CD4-positive, alpha-beta T cell treated with Interferon alpha-2 for 1 hour (primary cell): ENCODE measurements around the gene SIX2.

Experiments used
- DNase-seq, 2 donors: peaks; one replicate each; pipeline ENCODE4 v3.0.0-alpha.2; 2020 to 2022

Gene SIX2

DNA sequence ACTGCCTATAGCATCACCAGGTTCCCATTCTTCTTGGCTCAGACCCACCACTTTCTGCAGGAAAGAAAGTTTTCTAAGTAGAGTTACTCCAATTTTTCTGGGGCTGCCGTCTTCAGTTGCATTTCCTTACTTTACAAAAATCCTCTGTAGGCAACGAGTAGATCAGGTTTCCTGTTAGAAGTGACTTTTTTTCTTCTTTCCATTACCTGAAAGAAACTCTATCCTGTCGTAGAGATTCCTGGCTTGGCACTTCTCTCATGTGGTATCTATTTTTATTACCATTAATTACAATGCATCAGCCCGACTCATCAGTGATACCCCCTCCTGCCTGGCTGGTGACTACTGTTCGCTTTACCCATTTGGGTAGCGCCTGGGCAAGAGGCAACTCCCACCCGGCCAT, 5.6 kb upstream of the SIX2 start:
- DNase-seq = no peak

DNA sequence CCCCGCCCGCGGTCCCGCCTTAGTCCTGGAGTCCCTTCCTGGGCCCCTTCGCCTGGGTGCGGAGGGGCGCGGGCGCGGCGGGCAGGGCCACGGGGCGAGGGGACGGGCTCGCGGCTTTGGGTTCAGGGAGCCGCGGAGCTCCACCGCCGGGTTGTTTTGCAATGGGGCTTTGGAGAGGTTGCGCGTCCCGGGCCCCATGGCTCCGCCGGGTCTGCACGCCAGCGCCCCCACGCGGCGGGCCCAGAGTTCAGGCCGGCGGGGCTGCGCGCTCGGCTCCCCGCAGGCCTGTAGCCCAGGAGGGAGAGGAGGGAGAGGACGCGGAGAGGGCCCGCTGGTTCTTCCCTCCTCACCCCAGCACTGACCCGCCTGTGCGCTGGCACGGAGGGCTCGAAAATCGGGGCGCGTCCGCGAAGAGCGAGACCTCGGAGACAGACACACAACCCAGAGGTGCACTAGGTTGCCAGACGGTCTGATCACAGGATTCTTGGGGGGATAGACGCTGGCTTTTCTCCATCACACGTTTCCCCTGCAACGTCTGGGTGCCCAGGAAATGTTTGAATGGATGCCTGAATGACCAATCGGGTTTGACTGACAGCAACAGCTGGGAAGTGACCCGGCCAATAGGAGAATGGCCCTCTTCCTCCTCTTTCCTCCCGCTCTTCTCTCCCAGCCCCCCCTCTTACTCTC, 4.9 kb upstream of the SIX2 start:
- no peak for DNase-seq

DNA sequence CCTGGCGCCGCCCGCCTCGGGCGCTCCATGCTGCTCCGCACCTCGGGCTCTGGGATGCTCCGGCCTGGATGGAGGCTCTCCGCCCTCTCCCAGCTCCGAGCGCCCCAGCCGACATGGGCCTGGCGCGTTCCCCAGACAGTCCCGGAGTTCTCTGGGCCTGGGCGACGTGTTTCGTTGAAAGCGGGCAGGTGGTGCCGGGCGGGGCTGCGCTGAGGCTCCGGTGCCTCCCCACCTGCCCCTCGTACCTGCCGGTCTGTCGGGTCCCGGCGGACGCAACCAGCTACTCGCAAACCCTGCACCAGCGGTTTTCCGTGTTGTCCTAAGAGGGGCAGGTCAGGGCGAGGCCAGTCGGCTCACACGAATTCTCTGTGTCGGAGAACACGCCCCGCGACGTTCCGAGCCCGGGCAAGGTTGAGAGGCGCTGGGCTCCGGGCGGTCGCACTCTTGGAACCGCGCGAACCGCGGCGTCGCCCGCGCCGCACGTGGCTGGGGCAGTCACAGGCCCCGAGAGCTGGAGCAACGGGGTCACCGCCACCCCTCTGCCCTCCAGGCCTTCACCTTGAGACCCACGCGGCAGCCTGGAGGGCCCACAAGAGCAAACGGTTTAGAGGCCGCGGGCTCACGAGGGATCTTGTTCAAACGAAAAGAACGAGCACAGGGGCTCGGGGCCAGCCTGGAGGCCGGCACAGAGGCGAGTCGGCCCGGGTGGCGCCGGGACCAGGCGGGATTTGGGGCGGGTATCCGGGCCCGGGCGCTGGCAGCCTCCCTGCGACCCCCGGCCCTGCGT, 4.2 kb upstream of the SIX2 start:
- DNase-seq = no peak

DNA sequence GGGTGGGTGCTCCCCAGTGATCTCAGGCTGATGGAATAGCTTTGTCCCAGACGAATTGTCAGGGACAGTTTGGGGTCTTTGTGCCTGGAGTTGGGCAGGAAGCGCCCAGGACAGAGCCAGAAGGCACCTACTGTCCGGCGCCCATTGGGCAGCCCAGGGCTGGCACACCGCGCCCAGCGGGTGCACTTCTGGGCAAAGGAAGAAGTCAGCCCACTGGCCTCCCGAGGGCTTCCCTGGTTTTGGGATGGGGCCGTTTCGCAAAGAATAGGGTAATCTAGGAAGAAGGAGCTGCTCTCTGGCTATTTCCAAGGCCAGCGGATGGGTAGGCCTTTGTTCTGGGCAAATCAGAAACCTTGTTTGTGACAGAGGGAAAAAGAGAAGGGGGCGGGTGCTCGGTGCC, 3.5 kb upstream of the SIX2 start:
- no peak for DNase-seq

DNA sequence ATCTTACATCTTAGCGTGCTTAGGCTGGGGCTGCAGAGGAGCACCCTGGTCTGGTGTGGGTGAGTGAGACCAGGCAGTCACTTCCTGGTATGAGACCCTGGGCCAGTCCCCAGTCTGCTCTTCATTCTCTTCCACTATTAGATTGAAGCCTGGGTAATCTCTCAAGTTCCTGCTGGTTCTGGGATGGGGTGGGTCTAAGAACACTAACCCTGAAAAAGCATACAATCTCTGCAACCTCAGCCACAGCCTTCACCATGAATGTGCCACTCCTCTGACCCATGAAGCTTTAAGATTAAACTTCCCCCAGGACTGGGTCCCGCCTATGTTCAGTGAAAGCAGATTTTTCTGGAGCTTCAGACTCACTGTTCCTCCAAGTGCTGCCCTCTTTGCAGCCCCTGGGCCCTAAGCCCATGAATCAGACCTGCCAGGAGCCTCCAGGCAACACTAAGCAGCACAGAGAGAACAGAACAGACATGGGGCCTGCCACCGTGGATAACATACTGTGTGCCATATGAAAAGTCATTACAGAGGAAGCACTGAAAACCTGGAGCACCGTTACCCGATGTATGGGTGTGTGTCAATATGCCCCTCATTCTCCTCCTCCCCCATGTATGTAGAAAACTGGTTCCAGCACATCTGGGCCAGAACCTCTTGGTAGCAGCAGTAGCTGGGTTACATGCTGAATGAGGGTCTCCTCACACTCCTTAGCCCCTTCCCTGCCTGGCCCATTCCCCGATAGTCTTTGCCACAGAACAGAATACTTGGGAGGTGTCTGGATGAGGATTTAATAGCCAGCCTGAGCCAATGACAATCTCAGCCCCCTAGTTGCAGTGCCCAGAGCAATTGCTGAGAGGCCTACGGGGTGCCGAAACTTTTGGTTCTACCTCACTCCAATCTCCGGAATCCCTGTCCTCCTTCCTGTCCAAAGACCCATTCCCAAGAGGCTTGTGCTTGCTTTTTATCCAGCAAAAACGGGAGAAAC, 2.7 kb upstream of the SIX2 start:
- no peak for DNase-seq

DNA sequence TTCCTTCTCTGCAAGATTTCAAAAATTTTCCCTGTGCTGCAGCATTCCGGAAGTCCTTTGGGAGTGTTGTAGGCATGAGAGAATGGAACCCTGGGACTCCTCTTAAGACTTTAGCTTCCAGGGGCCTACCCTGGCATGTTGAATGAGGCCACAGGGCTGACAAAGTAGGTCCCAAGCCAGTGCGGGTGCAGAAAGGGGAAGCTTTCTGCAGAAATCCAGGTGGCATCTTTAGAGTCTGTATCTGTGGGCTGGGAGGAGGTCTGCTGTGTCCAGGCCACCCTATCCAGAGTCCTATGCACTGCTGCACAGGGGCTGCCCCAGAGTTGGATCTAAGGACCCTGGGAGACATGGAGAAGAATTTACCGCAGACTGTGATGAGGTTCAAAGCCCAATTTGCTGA, 1.9 kb upstream of the SIX2 start:
- no peak for DNase-seq

DNA sequence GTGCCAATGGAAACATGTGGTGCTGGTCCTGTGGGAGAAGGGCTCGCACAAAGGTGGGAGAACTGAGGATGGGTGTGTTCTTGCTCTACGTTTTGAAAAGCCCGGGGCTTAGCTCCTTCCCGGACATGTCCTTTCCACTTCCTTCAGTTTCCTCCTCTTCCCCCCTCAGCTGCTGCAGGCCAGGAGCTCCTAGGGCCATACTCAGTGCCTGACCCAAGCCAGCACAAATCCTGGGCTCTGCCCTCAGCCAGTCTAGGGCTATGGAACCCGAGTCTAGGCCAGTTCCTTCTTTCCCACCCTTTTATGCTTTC, 1.4 kb upstream of the SIX2 start:
- no peak for DNase-seq

DNA sequence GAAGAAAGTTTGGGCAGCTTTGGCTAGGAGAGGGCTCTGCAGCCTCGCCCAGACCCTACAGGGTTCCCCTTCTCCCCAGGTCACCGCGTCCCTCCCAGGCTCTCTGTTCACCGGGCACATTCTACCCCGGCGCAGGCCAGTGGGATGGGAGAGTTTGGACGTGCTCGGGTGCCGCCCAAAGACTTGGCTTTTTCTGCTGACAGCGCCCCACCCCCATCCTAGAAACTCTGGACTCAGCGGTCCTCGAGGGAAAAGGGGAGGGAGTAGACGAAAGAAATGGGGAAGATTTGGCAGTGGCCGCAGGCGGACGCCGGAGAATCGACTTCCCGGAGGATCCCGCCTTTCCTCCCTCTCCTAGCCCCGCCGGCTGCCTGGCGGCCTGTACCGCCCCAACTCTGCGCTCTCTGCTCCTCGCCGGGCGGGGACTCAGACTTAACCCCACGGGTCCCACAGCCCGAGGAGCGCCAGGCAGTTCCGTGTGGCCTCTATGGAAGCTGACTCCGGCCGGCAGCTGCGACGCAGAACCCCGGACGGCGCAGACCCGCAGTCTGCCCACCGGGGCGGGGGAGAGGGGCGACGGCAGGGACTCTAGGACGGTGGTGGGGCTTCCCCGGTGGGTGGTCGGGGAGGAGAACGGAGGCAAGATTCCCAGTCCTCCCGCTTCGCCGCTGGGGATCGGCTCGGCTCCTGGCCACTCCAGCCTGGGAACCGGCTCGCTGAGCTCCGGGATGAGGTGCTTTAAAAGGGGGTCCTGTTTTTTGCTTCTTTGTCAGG, 863 bp upstream of the SIX2 start:
- no peak for DNase-seq

DNA sequence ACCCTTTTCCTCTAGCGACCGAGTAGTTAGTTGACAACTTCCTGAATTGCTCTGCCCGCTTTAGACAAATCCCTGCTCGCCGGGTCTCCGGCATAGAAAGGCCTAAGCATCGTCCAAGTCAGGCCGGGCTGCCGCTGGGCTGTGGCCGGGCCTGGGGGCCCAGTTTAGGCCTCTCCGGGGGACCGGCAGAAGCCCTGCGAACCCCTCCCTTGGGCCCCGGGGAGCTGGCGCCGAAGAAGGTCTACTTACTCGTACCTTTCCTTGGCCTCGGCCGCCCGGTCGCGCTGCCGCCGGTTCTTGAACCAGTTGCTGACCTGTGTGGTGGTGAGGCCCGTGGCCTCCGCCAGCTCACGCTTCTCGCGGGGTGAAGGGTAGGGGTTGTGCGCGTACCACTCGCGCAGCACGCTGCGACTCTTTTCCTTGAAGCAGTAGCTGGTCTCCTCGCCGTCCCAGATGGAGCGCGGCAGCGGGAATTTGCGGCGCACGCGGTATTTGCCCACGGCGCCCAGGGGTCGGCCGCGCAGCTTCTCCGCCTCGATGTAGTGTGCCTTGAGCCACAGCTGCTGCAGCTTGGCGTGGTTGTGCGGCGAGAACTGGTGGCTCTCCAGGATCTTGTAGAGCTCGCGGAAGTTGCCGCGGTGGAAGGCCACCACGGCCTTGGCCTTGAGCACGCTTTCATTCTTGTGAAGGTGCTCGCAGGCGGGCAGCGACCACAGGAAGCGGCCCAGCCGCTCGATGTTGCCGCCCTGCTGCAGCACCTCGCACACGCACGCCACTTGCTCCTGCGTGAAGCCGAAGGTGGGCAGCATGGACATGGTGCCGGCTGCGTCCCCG, 739 bp downstream of the SIX2 start:
- DNase-seq = no peak

DNA sequence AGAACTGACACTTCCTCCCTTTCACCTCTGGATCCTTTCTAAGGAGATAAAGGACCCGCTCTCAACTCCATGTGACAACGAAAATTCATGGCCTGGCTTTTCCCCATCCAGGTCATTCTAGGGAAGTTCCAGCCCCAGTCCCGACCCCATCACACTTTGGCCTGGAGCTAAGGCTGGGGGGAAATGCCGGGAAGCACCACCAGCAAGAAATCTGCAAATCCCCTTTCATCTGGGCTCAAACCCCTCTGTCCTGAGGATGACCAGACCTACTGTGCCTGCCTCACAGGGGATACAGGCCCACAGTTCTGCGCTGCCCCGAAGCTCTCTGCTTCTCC, 1.3 kb downstream of the SIX2 start:
- no peak for DNase-seq

DNA sequence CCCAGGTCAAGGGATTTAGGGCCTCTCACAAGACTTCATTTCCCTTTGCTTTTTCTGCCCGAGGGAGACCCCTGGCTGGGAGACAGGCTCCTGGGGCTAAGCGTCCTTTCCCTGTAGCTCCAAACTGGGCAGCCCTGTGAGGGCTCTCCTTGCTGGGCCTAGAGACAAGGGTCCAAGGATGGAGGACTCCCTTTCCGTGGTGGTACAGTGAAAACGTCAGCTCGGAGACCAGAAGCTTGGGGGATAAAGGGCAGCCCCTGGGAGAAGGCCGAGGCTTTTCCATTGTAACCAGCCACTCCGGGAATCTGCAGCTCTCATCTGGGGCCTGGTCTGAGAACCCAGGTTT, 2.3 kb downstream of the SIX2 start:
- DNase-seq = no peak

DNA sequence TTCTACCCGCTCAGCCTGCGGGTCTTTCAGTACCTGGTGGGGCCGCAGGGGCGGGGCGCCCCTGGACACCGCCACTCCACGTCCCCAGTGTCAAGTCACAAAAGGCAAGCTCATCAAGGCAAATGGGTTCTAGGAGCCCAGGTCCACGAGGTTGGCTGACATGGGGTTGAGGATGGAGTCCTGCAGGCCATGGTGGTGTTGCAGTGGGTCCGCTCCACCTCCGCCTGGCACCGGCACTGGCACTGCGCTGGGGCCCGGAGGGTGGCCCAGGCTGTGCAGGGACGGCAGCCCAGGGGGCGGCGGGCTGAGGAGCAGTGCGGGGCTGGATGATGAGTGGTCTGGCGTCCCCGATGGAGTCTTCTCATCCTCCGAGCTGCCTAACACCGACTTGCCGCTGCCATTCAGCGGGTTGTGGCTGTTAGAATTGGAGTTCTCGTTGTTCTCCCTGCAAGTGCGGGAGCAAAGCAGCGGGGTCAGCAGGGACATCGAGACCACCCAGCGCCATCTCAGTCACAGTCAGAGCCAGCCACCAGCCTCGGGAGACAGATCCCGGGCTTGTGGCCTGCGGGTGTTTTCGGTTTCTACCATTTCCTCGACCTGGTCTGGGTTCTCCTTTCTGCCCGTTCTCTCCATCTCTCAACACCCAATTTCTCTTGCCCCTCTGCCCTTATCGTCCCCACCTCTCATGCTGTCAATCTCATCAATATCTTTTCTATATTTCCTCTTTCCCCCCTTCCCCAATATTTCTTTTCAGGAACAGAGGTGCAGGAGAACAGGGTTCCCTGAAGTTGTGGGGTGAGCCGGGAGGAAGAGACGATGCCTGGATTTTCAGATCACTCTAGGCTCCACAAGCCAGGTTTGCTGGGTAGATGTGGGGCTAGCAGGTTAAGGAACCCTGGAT, 3.0 kb downstream of the SIX2 start:
- DNase-seq = no peak

DNA sequence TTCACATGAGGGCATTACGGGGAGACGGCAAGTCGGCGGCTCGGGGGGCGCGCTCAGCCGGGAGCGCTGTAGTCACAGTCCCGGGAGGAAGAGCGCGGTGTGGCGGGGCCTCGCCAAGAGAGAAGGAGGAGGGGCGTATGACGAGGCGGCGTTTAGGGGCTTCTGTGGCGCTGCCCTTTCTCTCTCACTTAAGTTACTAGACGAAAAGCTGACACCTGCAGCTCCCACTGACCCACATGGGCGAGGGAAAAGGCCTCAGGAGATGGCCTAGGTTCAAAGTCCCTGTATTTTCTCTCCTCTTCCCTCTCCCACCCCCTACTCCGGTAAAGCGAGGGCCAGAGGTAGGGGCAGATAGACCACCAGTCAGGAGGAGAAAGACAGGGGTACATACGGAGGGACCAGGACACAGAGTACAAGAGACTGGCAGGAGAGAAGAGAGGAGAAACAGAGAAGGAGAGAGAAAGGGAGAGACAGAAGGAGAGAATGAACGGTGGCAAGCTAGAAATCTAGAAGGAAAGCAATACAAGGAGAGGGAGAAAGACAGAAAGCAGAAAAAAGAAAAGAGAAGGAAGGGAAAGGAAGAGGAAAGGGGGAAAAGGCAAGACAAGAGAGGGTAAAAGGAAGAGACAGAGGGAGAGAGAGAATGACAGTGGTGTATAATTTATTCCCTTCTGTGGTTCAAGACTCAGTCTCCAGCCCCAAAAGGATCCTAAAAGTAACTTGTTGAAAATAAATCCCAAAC, 3.8 kb downstream of the SIX2 start:
- DNase-seq = no peak

DNA sequence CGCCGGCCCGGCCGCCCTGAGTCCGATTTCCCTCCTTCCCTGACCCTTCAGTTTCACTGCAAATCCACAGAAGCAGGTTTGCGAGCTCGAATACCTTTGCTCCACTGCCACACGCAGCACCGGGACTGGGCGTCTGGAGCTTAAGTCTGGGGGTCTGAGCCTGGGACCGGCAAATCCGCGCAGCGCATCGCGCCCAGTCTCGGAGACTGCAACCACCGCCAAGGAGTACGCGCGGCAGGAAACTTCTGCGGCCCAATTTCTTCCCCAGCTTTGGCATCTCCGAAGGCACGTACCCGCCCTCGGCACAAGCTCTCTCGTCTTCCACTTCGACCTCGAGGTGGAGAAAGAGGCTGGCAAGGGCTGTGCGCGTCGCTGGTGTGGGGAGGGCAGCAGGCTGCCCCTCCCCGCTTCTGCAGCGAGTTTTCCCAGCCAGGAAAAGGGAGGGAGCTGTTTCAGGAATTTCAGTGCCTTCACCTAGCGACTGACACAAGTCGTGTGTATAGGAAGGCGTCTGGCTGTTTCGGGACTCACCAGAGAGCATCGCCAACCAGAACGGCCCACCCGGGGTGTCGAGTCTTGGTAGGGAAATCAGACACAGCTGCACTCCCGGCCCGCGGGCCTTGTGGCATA, 4.6 kb downstream of the SIX2 start:
- DNase-seq = no peak

DNA sequence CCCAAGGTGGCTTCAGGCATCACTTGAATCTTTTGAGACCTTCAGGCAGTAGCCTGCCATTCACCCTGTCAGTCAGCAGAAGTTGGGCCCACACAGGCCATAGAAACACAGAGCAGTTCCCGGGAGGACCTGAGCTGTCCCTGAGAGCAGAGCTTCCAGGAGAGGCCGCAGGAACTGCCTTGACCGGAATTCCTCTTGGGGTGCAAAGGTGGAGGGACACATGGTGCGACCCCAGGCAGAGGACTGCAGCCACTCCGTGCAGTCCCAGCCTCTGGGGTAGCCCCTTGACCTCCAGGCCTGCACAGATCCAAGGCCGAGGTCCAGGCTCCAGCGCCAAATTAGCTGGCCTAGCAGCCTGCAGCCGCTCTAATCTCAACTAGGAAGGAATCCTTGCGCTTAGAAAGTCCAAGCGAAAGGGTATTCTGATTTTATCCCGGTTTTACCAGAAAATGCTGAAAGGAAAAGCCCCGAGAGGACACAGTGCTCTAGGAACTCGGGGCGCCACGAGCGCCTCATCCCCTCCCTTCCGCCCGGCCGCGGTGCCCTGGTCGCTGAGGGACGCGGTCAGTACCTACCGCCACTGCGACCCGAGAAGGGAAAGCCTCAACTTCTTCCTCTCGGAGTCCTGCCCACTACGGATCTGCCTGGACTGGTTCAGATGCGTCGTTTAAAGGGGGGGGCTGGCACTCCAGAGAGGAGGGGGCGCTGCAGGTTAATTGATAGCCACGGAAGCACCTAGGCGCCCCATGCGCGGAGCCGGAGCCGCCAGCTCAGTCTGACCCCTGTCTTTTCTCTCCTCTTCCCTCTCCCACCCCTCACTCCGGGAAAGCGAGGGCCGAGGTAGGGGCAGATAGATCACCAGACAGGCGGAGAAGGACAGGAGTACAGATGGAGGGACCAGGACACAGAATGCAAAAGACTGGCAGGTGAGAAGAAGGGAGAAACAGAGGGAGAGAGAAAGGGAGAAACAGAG, 5.4 kb downstream of the SIX2 start:
- DNase-seq = no peak

DNA sequence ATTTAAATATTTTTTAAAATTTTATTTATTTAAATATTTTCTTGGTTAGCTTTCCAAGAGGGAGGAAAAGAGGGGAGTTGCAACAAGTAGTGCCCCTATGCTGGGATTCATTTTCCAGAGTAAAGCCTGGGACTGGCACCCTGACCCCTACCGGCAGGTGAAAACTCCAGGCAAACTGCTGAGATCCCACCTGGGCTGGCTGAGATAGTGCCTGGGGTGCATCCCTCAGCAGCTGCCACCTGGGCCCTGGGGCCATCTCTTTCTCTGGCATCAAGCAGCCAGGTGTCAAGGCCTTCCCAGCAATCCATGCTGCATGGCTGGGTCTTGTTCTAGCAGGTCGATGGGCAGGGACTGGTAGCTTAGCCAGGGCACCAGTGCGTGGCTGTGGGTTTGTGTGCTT, 6.6 kb downstream of the SIX2 start:
- DNase-seq = no peak

DNA sequence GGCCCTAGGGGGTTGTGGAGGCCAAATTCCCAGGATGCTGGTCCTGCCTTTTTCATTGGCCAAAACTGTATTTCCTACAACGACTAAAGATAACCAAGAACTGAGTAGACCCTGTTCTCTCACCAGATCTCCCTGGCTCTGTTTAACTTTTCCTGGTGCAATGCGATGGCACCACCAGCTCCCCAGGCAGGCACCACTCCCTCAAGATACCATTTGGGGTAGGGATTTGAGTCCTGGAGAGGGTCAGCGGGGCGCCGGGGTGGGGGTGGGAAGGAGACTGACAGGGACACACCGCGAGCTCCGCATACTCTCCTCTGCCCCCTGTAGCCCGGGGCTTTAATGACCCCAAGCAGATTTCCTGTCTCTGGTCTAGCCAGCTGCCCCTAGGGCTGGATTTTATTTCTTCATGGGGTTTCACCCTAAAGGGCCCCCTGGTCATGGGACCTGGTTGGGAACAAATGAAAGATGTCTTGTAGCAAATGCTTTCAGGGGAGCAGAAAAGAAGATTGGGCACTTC, 7.3 kb downstream of the SIX2 start:
- no peak for DNase-seq
